Loucy (cell line): ENCODE measurements around the gene LRRIQ1.

Source experiments
- H2AFZ ChIP-seq: fragments of 200-600 bp; sonication (generic); 2 replicates; pipeline ENCODE4 v1.6.0; 2016; ENCODE audit warnings: antibody characterized with exemption, mild to moderate bottlenecking, low read length, moderate library complexity
- H3F3A ChIP-seq: fragments of 200-600 bp; 2 replicates; pipeline ENCODE4 v1.6.0; 2016; ENCODE audit warnings: antibody characterized with exemption, low read depth, mild to moderate bottlenecking
- H3K27me3 ChIP-seq: fragments of 200-600 bp; sonication (generic); 2 replicates; pipeline ENCODE4 v1.6.1; 2014; ENCODE audit warnings: low read length, mild to moderate bottlenecking; ENCODE audit not compliant: insufficient read depth, poor library complexity, severe bottlenecking
- H3K36me3 ChIP-seq: fragments of 200-600 bp; sonication (generic); 2 replicates; pipeline ENCODE4 v1.6.1; 2016; ENCODE audit warnings: low read length; ENCODE audit not compliant: insufficient read depth
- H3K4me1 ChIP-seq: fragments of 200-600 bp; sonication (generic); 2 replicates; pipeline ENCODE4 v1.5.1; 2014; ENCODE audit warnings: low read length, mild to moderate bottlenecking; ENCODE audit not compliant: insufficient read depth, poor library complexity, severe bottlenecking
- H3K4me2 ChIP-seq: fragments of 200-600 bp; sonication (generic); 2 replicates; pipeline ENCODE4 v1.6.0; 2014; ENCODE audit warnings: antibody characterized with exemption, low read length, low read depth, mild to moderate bottlenecking; ENCODE audit not compliant: poor library complexity, severe bottlenecking
- H3K4me3 ChIP-seq: fragments of 200-600 bp; sonication (generic); 2 replicates; pipeline ENCODE4 v1.5.1; 2014; ENCODE audit warnings: low read length, mild to moderate bottlenecking, mixed read lengths; ENCODE audit not compliant: poor library complexity, severe bottlenecking
- H3K79me2 ChIP-seq: fragments of 200-600 bp; sonication (generic); 2 replicates; pipeline ENCODE4 v1.6.1; 2014; ENCODE audit warnings: low read length; ENCODE audit not compliant: insufficient read depth
- H3K9ac ChIP-seq: fragments of 200-600 bp; sonication (generic); 2 replicates; pipeline ENCODE4 v1.6.0; 2014; ENCODE audit warnings: mild to moderate bottlenecking, low read depth, low read length, moderate library complexity; ENCODE audit not compliant: poor library complexity, severe bottlenecking
- H3K9me2 ChIP-seq: fragments of 200-600 bp; sonication (generic); replicated peaks from 2 replicates; pipeline ENCODE4 v1.6.1; 2016; ENCODE audit warnings: low read depth, low read length, mixed read lengths
- H3K9me3 ChIP-seq: fragments of 200-600 bp; sonication (generic); 2 replicates; pipeline ENCODE4 v1.6.1; 2014; ENCODE audit warnings: mild to moderate bottlenecking, antibody characterized with exemption, low read length, low read depth; ENCODE audit not compliant: insufficient read depth
- H4K20me1 ChIP-seq: fragments of 200-600 bp; sonication (generic); 2 replicates; pipeline ENCODE4 v1.6.0; 2014; ENCODE audit warnings: antibody characterized with exemption, low read length, mild to moderate bottlenecking; ENCODE audit not compliant: insufficient read depth, poor library complexity, severe bottlenecking
- EZH2phosphoT487 ChIP-seq: fragments of 200-600 bp; IDR thresholded peaks from 2 replicates; pipeline ENCODE4 v1.6.1; 2018; ENCODE audit warnings: antibody characterized with exemption, mild to moderate bottlenecking, moderate library complexity, borderline replicate concordance
- TF ChIP-seq, protein P1 (sequence below): fragments of 200-600 bp; sonication (generic); conservative IDR thresholded peaks from 2 replicates; pipeline ENCODE4 v1.5.1; 2014; ENCODE audit warnings: mild to moderate bottlenecking, antibody characterized with exemption, low read length

Gene LRRIQ1

DNA sequence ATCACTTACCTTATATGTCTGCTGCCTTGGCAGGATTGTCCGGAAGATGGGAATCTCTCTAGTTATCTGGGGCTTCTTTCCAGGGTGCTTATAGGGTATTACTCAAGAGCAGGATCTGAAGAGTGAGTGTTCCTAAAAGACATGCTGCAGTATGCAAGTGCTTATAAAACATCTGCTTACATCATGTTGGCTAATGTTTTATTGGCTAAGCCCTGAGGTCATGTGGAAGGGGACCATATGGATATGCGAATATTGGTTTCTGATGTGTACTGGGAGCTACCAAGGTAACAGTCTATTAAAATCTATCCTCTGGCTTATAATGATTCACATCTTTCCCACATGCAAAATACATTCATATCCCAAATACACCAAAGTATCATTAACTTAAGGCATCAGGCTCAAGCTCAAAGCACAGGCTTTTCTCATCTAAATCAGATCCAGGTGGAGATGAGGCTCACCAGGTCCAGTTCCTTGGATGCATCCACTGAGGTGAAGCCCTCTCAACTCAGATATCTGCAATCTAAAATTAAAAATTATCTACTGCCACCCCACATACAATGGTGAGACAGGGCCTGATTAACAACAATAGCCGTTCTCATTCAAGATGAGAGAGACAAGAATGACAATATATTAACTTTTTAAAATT lies 29.8 kb downstream of the LRRIQ1 start:
- TF ChIP-seq EZH2phosphoT487, result no peak
- TF ChIP-seq, protein P1, sequence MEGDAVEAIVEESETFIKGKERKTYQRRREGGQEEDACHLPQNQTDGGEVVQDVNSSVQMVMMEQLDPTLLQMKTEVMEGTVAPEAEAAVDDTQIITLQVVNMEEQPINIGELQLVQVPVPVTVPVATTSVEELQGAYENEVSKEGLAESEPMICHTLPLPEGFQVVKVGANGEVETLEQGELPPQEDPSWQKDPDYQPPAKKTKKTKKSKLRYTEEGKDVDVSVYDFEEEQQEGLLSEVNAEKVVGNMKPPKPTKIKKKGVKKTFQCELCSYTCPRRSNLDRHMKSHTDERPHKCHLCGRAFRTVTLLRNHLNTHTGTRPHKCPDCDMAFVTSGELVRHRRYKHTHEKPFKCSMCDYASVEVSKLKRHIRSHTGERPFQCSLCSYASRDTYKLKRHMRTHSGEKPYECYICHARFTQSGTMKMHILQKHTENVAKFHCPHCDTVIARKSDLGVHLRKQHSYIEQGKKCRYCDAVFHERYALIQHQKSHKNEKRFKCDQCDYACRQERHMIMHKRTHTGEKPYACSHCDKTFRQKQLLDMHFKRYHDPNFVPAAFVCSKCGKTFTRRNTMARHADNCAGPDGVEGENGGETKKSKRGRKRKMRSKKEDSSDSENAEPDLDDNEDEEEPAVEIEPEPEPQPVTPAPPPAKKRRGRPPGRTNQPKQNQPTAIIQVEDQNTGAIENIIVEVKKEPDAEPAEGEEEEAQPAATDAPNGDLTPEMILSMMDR, result no peak
- Histone ChIP-seq H3K9me2 (no peaks in the 10 kb centered on the region), H3F3A (no peaks in the 10 kb centered on the region)

DNA sequence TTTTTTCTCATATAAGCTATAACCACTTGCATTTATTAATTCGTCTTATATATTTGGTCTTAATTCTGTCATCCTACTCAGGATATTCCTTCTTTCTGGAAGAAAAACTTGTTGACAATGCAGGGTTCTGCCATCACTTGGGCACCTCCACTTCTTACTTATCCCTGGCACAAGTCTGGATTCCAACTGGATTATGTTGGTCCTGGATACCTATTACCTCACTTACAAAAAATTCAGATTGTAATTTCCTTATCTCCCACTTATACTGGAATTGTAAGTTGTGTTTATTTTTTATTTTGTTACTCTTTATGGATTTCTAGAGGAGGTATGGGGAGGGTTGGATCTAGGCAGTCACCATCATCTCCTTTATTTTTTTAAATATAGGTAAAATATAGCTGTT lies 36.7 kb downstream of the LRRIQ1 start:
- H3K9me3 ChIP-seq, result no peaks in the 10 kb centered on the region
- no peak overlapping the region for H3K4me3 ChIP-seq
- H3K79me2 ChIP-seq, result no peaks in the 10 kb centered on the region
- no peak overlapping the region for H3K4me2 ChIP-seq
- no peak overlapping the region for H2AFZ ChIP-seq
- TF ChIP-seq, protein P1, result no peak
- no peak for TF ChIP-seq EZH2phosphoT487
- no peaks in the 10 kb centered on the region for H4K20me1 ChIP-seq
- no peaks in the 10 kb centered on the region for H3K27me3 ChIP-seq
- H3K9me2 ChIP-seq, result no peaks in the 10 kb centered on the region
- H3F3A ChIP-seq, result no peaks in the 10 kb centered on the region
- no peak overlapping the region for H3K9ac ChIP-seq
- no peaks in the 10 kb centered on the region for H3K36me3 ChIP-seq
- H3K4me1 ChIP-seq, result no peaks in the 10 kb centered on the region

More for the DNA sequence above, 29.8 kb downstream of the LRRIQ1 start:
- Histone ChIP-seq H3K4me1 (no peaks in the 10 kb centered on the region), H4K20me1 (no peaks in the 10 kb centered on the region), H3K36me3 (no peaks in the 10 kb centered on the region), H3K9me3 (no peaks in the 10 kb centered on the region), H3K9ac (no peak overlapping the region), H3K4me3 (no peak overlapping the region), H3K27me3 (no peaks in the 10 kb centered on the region), H3K79me2 (no peaks in the 10 kb centered on the region), H2AFZ (no peak overlapping the region), H3K4me2 (no peak overlapping the region)

DNA sequence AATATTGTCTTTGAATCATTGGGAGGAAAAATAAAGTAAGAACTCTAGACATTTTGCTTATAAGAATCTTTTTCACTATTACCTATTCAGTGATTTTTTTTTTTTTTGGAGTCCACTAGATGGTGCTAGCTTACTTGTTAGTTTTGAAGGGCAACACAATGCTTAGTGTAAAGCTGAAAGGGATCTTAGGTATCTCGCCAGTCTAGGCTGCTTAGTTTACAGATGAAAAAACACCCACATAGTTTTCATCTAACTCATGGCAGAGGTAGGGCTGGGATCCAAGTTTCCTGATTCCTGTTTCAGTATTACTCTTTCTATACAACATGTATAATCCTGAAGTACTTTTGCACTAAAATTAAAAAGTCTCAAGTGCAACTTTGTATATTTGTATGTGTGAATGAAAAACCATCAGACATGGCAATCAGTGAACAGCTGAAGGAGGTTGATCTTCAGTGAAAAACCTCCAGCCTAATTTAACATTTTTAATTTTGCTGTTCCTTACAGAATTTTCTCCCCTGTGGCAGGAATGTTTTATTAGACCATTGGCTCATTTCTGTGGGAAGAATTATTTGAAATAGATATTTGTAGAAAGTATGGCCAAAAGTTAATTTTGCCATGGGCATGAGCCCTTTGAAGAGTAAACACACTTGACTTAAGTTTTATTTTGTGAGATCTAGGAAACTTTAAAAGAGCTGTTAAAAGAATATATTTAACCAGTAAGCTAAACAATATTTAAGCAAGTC lies 40.7 kb downstream of the LRRIQ1 start:
- Histone ChIP-seq H3K9me2 (no peaks in the 10 kb centered on the region), H3K9me3 (no peaks in the 10 kb centered on the region), H3K27me3 (no peaks in the 10 kb centered on the region), H3K4me3 (no peak overlapping the region), H3F3A (no peaks in the 10 kb centered on the region), H4K20me1 (no peaks in the 10 kb centered on the region), H3K4me2 (no peak overlapping the region), H3K79me2 (no peaks in the 10 kb centered on the region), H3K36me3 (no peaks in the 10 kb centered on the region), H3K9ac (no peak overlapping the region), H2AFZ (0 out of 2 replicates have a peak overlapping the region, but pooled peaks have one; percentile 54), H3K4me1 (no peaks in the 10 kb centered on the region)
- TF ChIP-seq, protein P1, result peak; percentile 72
- TF ChIP-seq EZH2phosphoT487, result no peak
